ENCODE data around the gene KIAA0040. TPM values are rescaled to one million over a fixed set of nuclear protein-coding genes. Genes with fewer than 3 reads are reported as not detected.

The KIAA0040 gene
- total and polyA plus RNA-seq, 10 of the 15 experiments (the other 5 are each of a cell fraction or from before 2014, with no cell fraction given): 7.6 to 47.7 (median 23.5) TPM

- TF ChIP-seq E2F4 (IDR thresholded peaks at IDR 0.05; ENCODE audit: low read depth, low read length) (no peak), STAT1 (conservative IDR thresholded peaks at IDR 0.05) (no peak)
These were observed 11.0 kb upstream of the KIAA0040 start (continued) for GRCh38 chr1:175203570-175204068.

DNA sequence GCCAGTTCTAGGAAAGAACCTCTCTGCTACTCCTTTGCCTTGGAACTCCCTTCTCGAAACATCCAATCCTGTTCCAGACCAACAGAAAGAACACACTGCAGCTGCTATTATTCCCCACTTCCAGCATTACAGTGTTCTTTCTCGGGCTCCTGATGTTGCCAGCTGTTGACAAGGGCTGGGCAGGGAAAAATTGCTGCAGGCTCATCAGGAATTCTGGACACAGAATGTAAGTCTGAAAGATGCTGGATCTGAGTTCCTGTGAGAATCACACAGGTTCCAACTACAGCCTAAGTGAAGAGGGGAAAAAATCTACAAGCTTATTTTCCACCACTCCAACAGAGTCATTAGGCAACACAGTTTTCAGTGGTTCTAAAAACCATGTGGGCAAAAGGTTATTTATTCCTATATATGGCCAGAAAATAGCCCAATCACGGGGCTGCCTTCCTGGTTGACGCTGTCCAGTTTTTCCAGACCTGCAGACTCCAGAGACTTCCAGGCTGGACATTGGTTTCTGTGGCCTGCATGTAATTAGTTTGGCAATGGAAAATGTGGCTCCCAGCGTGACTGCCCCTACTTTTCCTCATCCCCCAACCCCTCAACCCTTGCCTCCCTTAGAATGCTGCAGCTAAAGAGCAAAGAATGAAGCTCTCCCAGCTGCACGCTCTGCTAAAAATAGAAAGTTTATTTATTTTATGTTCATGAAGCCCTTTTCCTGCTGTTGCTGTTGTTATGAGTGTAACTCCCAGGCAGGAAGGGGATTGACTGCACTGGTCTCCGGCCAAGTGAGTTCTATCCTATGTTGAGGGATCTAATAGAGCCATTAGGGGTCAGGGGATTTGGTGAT is 8.3 kb upstream of the KIAA0040 start:
- 59% methylated on average over 7 of the region's 7 CpGs for WGBS (ENCODE audit: insufficient coverage, insufficient replicate concordance, low lambda C conversion rate, missing lambda C conversion rate)
- no peaks in the 10 kb centered on the region for H3K27me3 ChIP-seq (replicated peaks in 1 of 2; ENCODE audit: control insufficient read depth in 2 of 2, insufficient read depth in 2 of 2, low read length in 1 of 2)
- RAD21 ChIA-PET (ENCODE audit: unreplicated experiment): interaction anchor here (1.1 kb wide), 1 partner anchor 9 kb away, joined by 3 read pairs; no protein-coding TSS in a partner anchor
- ATAC-seq (no peak), DNase-seq (ENCODE audit: low read depth, low spot score) (no peak), FAIRE-seq (no peak)
- H2AFZ ChIP-seq (ENCODE audit: control insufficient read depth, low read depth, low read length): no peak overlapping the region
- H3K9ac ChIP-seq (ENCODE audit: control insufficient read depth, insufficient read depth, low read length): no peak overlapping the region
- H3K4me3 ChIP-seq: no peak overlapping the region
- H3K4me1 ChIP-seq (ENCODE audit: control insufficient read depth, insufficient read depth, low read length): peaks cover 21% of the 10 kb centered on the region
- CTCF ChIA-PET: interaction anchor here (1.4 to 1.9 kb wide), 3 partner anchors 9 to 118 kb away, joined by 3 to 5 read pairs (median 5); partner anchors contain the start of gene KIAA0040
- TF ChIP-seq, protein P1, sequence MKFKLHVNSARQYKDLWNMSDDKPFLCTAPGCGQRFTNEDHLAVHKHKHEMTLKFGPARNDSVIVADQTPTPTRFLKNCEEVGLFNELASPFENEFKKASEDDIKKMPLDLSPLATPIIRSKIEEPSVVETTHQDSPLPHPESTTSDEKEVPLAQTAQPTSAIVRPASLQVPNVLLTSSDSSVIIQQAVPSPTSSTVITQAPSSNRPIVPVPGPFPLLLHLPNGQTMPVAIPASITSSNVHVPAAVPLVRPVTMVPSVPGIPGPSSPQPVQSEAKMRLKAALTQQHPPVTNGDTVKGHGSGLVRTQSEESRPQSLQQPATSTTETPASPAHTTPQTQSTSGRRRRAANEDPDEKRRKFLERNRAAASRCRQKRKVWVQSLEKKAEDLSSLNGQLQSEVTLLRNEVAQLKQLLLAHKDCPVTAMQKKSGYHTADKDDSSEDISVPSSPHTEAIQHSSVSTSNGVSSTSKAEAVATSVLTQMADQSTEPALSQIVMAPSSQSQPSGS (IDR thresholded peaks at IDR 0.05; ENCODE audit: low read length): no peak
- no peaks in the 10 kb centered on the region for H4K20me1 ChIP-seq (ENCODE audit: control insufficient read depth, insufficient read depth)
- no peaks in the 10 kb centered on the region for H3K36me3 ChIP-seq (ENCODE audit: control insufficient read depth in 2 of 2, insufficient read depth in 2 of 2, low read length in 1 of 2)
- SMC1A ChIA-PET (ENCODE audit: uncharacterized antibody, unreplicated experiment): interaction anchor here (1.3 to 3.0 kb wide), 5 partner anchors 8 to 49 kb away, joined by 3 to 17 read pairs (median 6); no protein-coding TSS in a partner anchor
- no peak overlapping the region for H3K4me2 ChIP-seq (ENCODE audit: control insufficient read depth, insufficient read depth)
- BruUV-seq (replicated peaks): no TSS peak
- in situ Hi-C loops (cut with MboI) (no loop called here), intact Hi-C loops (cut with micrococcal nuclease; ENCODE audit: unreplicated experiment) (no loop called here)
- H3K9me3 ChIP-seq (replicated peaks; ENCODE audit: control insufficient read depth, insufficient read depth, low read length): no peaks in the 10 kb centered on the region
- no peaks in the 10 kb centered on the region for H3K79me2 ChIP-seq (ENCODE audit: control insufficient read depth, insufficient read depth, low read length)
- POLR2A ChIA-PET: interaction anchor here (0.9 kb wide), 1 partner anchor 15 kb away, joined by 3 read pairs; no protein-coding TSS in a partner anchor
- no peak overlapping the region for H3K27ac ChIP-seq (ENCODE audit: control insufficient read depth, insufficient read depth)
